Femur (tissue), 1 donor: ENCODE measurements around the gene AUTS2.

Experiments
- DNase-seq: peaks from one replicate; pipeline ENCODE4 v3.0.0-alpha.2; 2017

AUTS2 gene

DNA sequence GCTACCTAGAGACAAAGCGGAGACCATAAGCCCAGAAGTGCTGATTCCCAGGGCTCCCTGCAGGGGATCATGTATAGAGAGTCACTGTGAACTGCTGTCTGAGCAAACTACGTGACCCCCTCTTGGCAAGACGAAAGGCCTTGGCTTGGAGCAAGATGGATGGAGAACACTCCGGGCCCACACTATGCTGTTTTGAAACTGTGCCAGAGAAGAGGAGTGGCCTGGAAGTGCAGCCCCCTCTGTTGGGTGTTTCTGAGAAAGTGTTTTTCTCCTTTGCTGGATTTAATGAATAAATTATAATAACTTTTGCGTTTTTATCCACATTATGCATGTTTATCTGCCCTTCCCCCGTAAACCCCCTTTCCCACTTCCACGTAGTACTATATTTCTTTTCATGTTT lies 894.4 kb downstream of the AUTS2 start:
- DNase-seq = no peak

- DNase-seq = no peak
Observed at GRCh38 chr7:70494225-70495032, 896.2 kb downstream of the AUTS2 start.

- DNase-seq = peak; percentile 47
Observed at GRCh38 chr7:70495033-70495376, 896.7 kb downstream of the AUTS2 start.

GRCh38 chr7:70497793-70498192 lies 899.5 kb downstream of the AUTS2 start:
- DNase-seq = no peak

- no peak for DNase-seq
Observed at GRCh38 chr7:70498232-70498992, 900.1 kb downstream of the AUTS2 start.

- no peak for DNase-seq
Observed at GRCh38 chr7:70500261-70500660, 902.0 kb downstream of the AUTS2 start.

DNA sequence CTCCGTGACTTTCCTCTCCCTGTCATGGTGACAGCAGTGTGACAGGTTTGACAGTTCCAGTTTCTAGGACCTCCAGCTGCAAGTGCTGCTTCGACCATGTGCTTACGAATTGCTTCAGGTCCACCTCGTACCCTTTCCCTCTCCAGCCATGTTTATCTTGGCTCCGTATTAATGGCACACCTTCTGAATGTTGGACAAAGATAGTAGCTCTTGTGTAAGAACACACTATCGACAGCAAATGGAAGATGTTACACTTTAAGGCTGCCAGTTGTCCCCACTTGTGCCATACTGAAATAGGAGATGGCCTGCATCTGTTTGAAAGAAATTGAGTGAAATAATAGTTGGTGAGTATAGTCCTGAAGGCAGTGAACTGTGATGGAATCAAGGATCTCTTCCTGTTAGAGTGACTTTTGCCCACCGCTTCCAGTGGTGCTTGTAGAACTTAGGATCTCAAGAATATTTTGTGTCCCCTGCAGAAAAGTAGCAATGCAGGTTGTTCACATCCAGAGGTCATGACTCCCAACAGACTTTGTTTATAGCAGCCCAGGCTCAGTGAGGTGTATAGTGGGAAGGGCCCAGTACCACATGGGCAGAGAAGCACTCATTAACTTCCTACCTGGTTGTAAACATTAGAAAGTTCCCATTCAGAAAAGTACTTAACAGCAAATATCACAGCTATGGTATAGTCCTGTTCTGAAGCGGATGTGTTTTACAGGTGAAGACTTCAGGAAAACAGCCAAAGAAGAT lies 904.0 kb downstream of the AUTS2 start:
- DNase-seq = no peak

- DNase-seq = no peak
Observed at GRCh38 chr7:70504254-70504653, 906.0 kb downstream of the AUTS2 start.

DNA sequence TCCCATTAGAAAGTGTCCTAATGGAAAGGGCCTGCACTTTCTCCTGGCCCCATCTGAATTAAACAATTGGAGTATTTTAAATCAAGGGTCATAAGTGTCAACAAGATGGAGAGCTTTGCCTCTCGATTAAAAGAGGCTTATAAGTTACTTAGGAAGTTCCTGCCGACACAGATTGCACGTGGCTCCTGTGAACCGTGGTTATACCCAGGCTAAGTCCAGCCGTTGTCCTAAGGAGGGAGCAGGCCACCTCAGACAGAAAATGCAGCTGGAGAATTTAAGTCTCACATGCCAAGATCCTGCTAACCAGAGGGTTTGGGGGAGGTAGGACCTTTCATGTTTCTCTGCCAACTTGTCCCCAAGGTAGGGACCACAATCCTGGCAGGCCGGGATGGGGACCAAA lies 907.2 kb downstream of the AUTS2 start:
- DNase-seq = no peak

DNA sequence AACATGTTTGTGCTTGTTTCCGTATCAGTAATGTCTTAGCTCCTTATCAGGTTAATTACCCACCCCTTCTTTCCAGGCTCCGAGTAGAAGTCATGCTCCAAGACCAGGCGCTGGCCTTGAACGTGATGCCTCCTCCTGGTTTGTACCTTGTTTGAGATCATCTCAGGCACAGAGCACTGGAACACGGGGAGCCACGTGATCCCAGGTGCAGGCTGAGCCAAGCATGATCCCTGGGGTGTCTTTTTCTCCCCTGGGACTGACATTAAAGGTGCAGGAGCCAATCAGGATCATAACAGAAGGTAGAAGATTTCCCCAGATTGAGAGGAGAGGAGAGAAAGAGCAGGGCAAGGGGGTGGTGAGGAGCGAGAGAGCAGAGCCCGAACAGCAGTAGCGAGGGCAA lies 907.6 kb downstream of the AUTS2 start:
- DNase-seq = no peak

DNA sequence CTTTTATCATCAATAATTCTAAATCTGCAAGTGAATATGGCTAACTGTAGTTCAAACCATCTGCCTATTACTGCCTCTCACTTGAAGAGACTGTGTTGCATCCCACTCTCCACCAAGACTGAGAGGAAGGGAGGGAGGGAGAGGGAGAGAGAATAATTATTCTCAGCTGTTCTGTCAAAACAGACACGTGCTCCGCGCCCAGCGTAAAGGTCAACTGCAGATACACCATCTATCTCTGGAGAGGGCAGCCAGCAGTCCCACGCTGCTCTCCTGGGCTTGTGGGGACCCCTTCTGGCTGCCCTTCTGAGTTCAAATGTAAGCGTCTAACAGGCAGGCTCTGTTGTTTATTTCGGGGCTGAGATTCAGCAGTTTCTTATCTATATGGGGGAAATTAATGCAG lies 908.2 kb downstream of the AUTS2 start:
- DNase-seq = peak; percentile 38

GRCh38 chr7:70512144-70512543 lies 913.9 kb downstream of the AUTS2 start:
- DNase-seq = peak; percentile 49

DNA sequence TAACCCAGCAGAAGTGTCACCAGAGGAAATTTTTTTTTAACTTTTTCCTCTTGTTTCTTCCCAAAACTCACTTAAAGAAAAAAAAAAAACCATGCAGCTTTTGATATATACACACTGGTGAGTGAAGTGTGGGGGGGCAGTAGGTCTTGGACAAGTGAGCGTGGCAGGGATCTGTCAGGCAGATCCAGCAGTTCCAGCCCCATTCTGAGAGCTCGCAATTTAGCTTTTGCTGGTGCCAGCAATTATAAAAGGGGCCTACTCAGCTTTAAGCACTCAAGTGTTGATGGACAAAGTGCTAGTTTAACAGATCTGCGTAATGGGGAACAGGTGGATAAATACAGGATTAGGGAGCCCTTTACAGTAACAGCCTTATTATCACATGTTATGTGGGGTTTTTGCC lies 914.5 kb downstream of the AUTS2 start:
- DNase-seq = no peak

DNA sequence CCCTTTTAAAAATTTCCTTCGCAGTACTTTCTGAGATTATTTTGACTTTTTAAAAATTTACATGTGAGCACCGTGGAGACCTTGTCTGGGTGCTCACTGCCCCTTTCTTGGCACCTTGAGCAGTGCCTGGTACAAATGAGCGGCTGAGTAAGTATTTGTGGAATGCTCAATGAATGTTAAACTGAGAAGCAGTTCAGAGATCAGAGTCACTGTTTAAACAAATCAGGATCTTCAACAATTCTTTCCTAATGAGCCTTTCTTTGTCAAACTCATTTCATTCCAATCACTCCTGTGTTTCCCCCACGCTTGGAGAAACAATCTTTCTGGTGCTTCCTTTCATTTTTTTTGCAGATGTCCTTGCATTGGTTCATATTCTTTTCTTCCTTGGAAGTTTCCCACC lies 922.3 kb downstream of the AUTS2 start:
- no peak for DNase-seq

DNA sequence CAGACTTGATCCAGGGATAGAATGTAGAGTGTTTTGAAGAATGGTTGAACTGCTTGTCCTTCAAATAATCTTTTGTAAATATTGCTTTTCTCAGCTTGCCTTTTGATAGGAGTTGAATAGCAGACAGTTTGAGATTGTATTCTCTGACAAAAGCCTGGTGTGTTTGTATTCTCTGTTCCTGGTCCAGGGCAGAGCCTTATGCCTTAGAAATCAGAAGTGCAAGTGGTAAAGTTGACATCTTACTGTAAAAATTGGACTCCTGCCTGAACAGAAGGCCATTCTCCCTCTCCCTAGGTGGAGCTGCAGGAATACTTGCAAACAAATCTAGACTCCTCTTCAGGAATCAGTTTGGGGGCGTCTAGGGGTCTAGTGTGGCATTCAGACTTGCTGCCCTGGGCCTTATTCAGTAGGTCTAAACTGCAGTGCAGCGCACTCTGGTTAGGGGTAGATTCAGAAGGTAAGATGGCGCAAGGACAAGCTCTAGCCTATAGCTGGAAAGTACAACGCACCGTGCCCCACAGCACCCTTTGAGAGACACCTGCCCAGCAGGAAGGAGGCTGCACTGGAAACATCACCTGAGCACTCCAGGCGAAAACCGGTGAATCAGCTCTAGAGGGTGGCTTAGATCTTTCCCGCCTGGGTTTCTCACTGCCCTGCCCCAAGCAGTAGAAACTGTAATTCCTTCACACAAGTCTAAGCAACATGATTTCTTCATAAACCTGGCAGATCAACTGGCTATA lies 925.1 kb downstream of the AUTS2 start:
- DNase-seq = no peak

DNA sequence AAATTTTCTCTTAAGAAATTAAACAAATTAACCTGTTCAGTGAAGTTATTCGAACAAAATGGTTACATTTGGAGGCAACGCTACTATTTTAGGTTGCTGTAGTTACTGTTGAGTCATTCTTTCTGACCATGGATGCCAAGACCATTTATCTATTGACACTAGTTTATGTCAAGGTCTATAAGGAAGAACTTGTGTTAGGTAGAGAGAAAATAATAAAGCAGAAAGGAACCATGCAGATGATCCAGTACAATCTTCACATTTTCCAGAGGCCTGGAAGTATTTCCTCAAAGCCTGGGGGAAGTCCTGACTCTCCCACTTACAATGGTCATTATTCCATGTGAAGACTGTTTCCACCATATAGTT lies 925.7 kb downstream of the AUTS2 start:
- no peak for DNase-seq

GRCh38 chr7:70525991-70526390 lies 927.7 kb downstream of the AUTS2 start:
- no peak for DNase-seq

- no peak for DNase-seq
Observed at GRCh38 chr7:70527520-70528115, 929.3 kb downstream of the AUTS2 start.

DNA sequence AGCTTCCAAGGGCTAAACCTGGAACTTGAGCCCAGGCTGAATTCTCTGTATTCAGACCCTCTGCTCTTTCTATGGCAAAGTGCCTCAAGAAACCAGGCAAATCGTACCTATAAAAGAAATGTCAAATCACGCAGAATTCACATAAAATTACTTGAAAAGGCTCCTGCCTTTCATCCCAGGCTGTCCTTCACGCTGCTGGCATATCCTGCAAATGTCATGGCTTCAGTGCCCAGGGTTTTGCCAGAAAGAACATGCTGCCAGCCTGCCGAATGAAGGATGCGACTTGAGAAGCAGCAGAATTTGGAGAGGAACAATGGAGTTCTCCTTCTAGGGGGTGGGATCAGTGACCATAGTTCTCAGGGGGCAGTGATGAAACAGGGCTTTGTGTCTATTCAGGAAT lies 931.2 kb downstream of the AUTS2 start:
- no peak for DNase-seq

DNA sequence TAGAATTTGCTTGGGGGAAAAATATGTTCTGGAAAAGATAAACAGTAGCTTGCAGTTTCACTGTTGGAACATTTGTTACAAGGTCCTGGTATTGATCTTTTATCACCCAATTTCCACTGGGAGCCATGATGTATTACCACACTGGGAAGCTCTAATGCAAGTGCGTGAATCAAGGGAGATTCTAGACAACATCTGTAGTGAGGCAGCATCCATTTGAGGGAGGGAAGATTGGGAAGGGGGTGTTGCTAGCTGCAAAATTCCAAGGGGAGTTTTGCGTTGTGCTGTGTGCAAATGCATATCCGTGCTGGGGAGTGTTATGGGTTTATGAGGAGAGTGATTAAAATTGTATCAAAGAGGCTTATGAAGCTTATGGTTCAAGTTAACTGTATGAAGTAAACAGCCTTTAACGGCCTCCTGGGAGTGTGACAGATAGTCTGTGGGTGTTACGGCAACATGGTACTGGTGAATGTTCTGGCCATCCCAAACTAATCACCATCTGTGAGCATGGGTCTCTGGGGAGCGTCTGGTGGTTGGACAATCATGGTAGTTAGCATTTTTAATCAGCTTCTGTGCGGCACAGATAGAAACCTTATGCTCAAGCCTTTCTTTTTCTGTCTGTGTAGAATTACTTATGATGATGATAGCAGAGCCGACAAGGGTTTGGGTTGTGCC lies 931.8 kb downstream of the AUTS2 start:
- DNase-seq = no peak

- no peak for DNase-seq
Observed at GRCh38 chr7:70533614-70534013, 935.3 kb downstream of the AUTS2 start.

GRCh38 chr7:70539205-70539604 lies 940.9 kb downstream of the AUTS2 start:
- DNase-seq = peak; percentile 70
